ENCODE data around the gene CALCB.
"Not testable (repeated sequence)": the region's sequence is repeated elsewhere in the genome, so short reads cannot be mapped to it uniquely, and the experiment has no call there.

CALCB gene, protein sequence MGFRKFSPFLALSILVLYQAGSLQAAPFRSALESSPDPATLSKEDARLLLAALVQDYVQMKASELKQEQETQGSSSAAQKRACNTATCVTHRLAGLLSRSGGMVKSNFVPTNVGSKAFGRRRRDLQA

GRCh38 chr11:15073361-15074205 lies at the start of gene CALCB:
TSS of gene CALCB (plus strand) at chr11:15073593. CDS start at chr11:15074719, 1,126 bp downstream.
- DNase-seq (ENCODE audit: extremely low read depth, low read depth), result no peak
- TF ChIP-seq, protein P1, sequence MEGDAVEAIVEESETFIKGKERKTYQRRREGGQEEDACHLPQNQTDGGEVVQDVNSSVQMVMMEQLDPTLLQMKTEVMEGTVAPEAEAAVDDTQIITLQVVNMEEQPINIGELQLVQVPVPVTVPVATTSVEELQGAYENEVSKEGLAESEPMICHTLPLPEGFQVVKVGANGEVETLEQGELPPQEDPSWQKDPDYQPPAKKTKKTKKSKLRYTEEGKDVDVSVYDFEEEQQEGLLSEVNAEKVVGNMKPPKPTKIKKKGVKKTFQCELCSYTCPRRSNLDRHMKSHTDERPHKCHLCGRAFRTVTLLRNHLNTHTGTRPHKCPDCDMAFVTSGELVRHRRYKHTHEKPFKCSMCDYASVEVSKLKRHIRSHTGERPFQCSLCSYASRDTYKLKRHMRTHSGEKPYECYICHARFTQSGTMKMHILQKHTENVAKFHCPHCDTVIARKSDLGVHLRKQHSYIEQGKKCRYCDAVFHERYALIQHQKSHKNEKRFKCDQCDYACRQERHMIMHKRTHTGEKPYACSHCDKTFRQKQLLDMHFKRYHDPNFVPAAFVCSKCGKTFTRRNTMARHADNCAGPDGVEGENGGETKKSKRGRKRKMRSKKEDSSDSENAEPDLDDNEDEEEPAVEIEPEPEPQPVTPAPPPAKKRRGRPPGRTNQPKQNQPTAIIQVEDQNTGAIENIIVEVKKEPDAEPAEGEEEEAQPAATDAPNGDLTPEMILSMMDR (IDR thresholded peaks at IDR 0.05; ENCODE audit: low read depth, low read length, missing control alignments), result no peak
- H3K4me3 ChIP-seq (replicated peaks; ENCODE audit: low read depth, low read length), result peak within 1 kb of the TSS; percentile 13; the same call in 1 of the 2 replicates

- no peak for DNase-seq (ENCODE audit: extremely low read depth, low read depth)
- H3K4me3 ChIP-seq (replicated peaks; ENCODE audit: low read depth, low read length), result no peak overlapping the region
- TF ChIP-seq, protein P1 (IDR thresholded peaks at IDR 0.05; ENCODE audit: low read depth, low read length, missing control alignments), result no peak
These were observed 46.4 kb upstream of the CALCB start for GRCh38 chr11:15027011-15027410.

DNA sequence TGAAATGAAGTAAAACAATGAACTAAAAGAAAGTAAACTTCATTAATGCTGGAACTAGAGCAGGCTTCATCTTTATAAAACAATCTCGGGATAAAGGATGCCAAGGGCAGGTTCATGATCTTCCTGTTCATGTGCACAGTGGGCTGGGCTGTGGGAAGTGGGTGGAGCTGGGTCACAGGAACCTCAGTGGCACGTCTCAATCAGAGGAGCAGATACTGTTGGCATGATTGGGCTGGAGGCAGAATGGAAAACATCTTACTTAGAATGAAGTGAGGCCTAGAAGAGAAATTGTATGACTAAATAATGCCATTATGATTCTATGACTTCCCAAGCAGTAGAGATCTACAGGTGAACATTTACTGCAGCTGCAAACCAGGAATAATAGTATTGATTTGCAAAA lies 45.4 kb upstream of the CALCB start:
- TF ChIP-seq, protein P1 (IDR thresholded peaks at IDR 0.05; ENCODE audit: low read depth, low read length, missing control alignments), result no peak
- no peak for DNase-seq (ENCODE audit: extremely low read depth, low read depth)
- no peak overlapping the region for H3K4me3 ChIP-seq (replicated peaks; ENCODE audit: low read depth, low read length)

DNA sequence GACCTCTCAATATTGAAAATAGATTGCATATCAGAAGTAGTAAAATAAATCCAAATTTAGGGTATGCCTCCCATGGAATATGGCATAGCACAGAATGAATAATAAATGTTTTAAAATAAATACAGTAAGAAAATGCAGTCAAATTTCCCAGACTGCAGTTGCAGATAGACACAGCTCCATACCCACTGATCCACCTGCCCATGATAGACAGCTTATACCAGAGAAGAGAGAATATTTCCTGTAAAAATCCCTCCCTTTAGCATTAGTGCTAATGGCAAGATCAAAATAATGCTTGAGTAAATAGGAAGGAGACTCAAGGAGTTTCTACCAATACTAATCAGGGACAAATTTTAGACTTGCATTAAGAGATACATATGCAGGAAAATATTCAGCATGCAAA lies 45.0 kb upstream of the CALCB start:
- DNase-seq (ENCODE audit: extremely low read depth, low read depth), result no peak
- no peak overlapping the region for H3K4me3 ChIP-seq (replicated peaks; ENCODE audit: low read depth, low read length)
- TF ChIP-seq, protein P1 (IDR thresholded peaks at IDR 0.05; ENCODE audit: low read depth, low read length, missing control alignments), result no peak

GRCh38 chr11:15031945-15032344 lies 41.4 kb upstream of the CALCB start:
- not testable (repeated sequence) for H3K4me3 ChIP-seq (replicated peaks; ENCODE audit: low read depth, low read length); DNase-seq (ENCODE audit: extremely low read depth, low read depth)

GRCh38 chr11:15034687-15035267 lies 38.6 kb upstream of the CALCB start:
- no peak for DNase-seq (ENCODE audit: extremely low read depth, low read depth)
- H3K4me3 ChIP-seq (replicated peaks; ENCODE audit: low read depth, low read length), result no peak overlapping the region
- TF ChIP-seq, protein P1 (IDR thresholded peaks at IDR 0.05; ENCODE audit: low read depth, low read length, missing control alignments), result no peak

DNA sequence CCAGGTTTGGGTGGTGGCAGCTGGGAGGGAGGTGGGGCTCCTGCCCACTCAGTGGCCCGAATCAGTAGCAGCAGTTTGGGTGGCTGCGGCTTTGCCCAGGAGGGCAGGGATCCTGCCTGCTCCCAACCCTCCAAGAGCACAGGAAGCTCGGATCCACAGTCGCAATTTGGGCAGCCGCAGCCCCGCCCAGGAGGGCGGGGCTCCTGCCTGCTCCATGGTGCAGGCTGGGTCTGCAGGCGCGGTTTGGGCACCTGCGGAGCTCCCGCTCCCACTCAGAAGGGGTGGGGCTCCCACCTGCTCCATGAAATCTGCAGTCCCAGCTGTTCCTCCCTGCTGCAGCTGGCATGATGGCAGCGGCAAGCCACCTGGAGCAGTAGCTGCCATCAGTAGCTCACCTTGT lies 38.1 kb upstream of the CALCB start:
- DNase-seq (ENCODE audit: extremely low read depth, low read depth), result no peak
- no peak overlapping the region for H3K4me3 ChIP-seq (replicated peaks; ENCODE audit: low read depth, low read length)
- TF ChIP-seq, protein P1 (IDR thresholded peaks at IDR 0.05; ENCODE audit: low read depth, low read length, missing control alignments), result no peak

All from HFF-Myc (cell line).